CD4-positive, alpha-beta T cell (primary cell): ENCODE measurements around the gene CTCFL. TPM values are rescaled to one million over a fixed set of nuclear protein-coding genes. Genes with fewer than 3 reads are reported as not detected.

Experiments
- ATAC-seq: fragments of 200-7000 bp; cut with Tn5 transposase; one replicate; pipeline ENCODE4 v1.10.0; 2022; ENCODE audit warnings: mild to moderate bottlenecking; ENCODE audit not compliant: poor library complexity
- CTCF ChIA-PET: fragments of 350-600 bp; sonication (Branson Sonifier 250); formaldehyde crosslinking; loops from one replicate; lab custom pipeline; 2021; ENCODE audit warnings: antibody characterized with exemption, inconsistent platforms; lab: Charles Lee
- POLR2A ChIA-PET: fragments of 350-600 bp; sonication (Branson Sonifier 250); formaldehyde crosslinking; loops from one replicate; lab custom pipeline; 2021; ENCODE audit warnings: antibody characterized with exemption, inconsistent platforms; lab: Charles Lee
- DNase-seq, 14 experiments: peaks; one replicate each; pipeline ENCODE4 v3.0.0-alpha.2; 2013 to 2020; ENCODE audit warnings: mixed read lengths in 2 of 14
- H3K27ac ChIP-seq, 2 donors: one replicate each; pipeline versions ENCODE4 v1.5.1 to v1.7.0; 2013; ENCODE audit warnings: low read length in 2 of 2, low read depth in 1 of 2, mild to moderate bottlenecking in 1 of 2
- H3K27me3 ChIP-seq, 2 experiments: 1 replicate in 1 of 2; 2 replicates in 1 of 2; pipeline versions ENCODE4 v1.6.1 to v1.7.0; 2013; ENCODE audit warnings: low read length in 2 of 2, control low read depth in 1 of 2, mild to moderate bottlenecking in 1 of 2, moderate library complexity in 1 of 2; ENCODE audit not compliant: insufficient read depth in 2 of 2, control insufficient read depth in 1 of 2
- H3K36me3 ChIP-seq: one replicate; pipeline ENCODE4 v1.6.1; 2013; ENCODE audit warnings: low read length, control low read depth; ENCODE audit not compliant: insufficient read depth
- H3K4me1 ChIP-seq: one replicate; pipeline ENCODE4 v1.6.1; 2013; ENCODE audit warnings: low read length, control low read depth; ENCODE audit not compliant: insufficient read depth
- H3K4me3 ChIP-seq: one replicate; pipeline ENCODE4 v1.5.1; 2013; ENCODE audit warnings: mild to moderate bottlenecking, low read length, moderate library complexity
- H3K9me3 ChIP-seq, 2 experiments: 1 replicate in 1 of 2; 2 replicates in 1 of 2; pipeline versions ENCODE4 v1.6.1 to v1.7.0; 2013; ENCODE audit warnings: low read length in 2 of 2, mild to moderate bottlenecking in 2 of 2, control low read depth in 1 of 2, moderate library complexity in 1 of 2; ENCODE audit not compliant: control insufficient read depth in 1 of 2, insufficient read depth in 1 of 2
- H3K27ac Mint-ChIP-seq: one replicate; pipeline ENCODE4 v1.8.0; 2020; ENCODE audit warnings: mixed read lengths
- H3K27me3 Mint-ChIP-seq: one replicate; pipeline ENCODE4 v1.8.0; 2021; ENCODE audit warnings: mixed read lengths
- H3K36me3 Mint-ChIP-seq: one replicate; pipeline ENCODE4 v1.8.0; 2021; ENCODE audit warnings: low read depth, mixed read lengths
- H3K4me1 Mint-ChIP-seq: one replicate; pipeline ENCODE4 v1.8.0; 2021; ENCODE audit warnings: low read depth, mixed read lengths
- H3K4me3 Mint-ChIP-seq: one replicate; pipeline ENCODE4 v1.8.0; 2020; ENCODE audit warnings: mild to moderate bottlenecking, mixed read lengths
- H3K9me3 Mint-ChIP-seq: one replicate; pipeline ENCODE4 v1.8.0; 2020; ENCODE audit warnings: mixed read lengths
- CTCF ChIP-seq: fragments of 200-600 bp; IDR thresholded peaks from one replicate; pipeline ENCODE4 v1.8.0; 2022; ENCODE audit warnings: antibody characterized with exemption, mild to moderate bottlenecking
- intact Hi-C, 2 experiments: fragments of 100-400 bp; cut with DNase I in 1 of 2; cut with micrococcal nuclease in 1 of 2; formaldehyde crosslinking; loops; one replicate each; pipeline versions ENCODE4 v1.15.1 to v1.9.0; 2023 to 2025; cut with DNase I, micrococcal nuclease
- total RNA-seq, 174 experiments: library from RNA in 2 of 174; stranded (reverse) in 2 of 174; gene quantifications; one replicate each; pipeline ENCODE4 v1.2.3 and lab custom pipeline; 2021 to 2026

The CTCFL gene
- total RNA-seq, 2 experiments from 2014 or later = not detected

GRCh38 chr20:57566803-57567459 lies 42.0 kb upstream of the CTCFL start:
- H3K9me3 Mint-ChIP-seq = no peaks in the 10 kb centered on the region
- CTCF ChIA-PET = no interaction called here

GRCh38 chr20:57566399-57566798 lies 41.5 kb upstream of the CTCFL start:
- Histone ChIP-seq H3K4me3 (no peak overlapping the region), H3K4me1 (no peaks in the 10 kb centered on the region), H3K27ac (no peak overlapping the region), H3K27me3 (peaks cover 4 to 6% of the 10 kb centered on the region in 2 experiments), H3K36me3 (no peaks in the 10 kb centered on the region), H3K9me3 (no peaks in the 10 kb centered on the region)
- ChIA-PET POLR2A (no interaction called here), CTCF (no interaction called here)
- DNase-seq (no peak), ATAC-seq (no peak)
- no peak overlapping the region for H3K4me3 Mint-ChIP-seq
- peaks cover 53% of the 10 kb centered on the region for H3K27me3 Mint-ChIP-seq
- no peaks in the 10 kb centered on the region for H3K9me3 Mint-ChIP-seq
- no peak overlapping the region for H3K27ac Mint-ChIP-seq
- intact Hi-C loops = no loop called here
- H3K4me1 Mint-ChIP-seq = no peaks in the 10 kb centered on the region
- no peak for TF ChIP-seq CTCF
- no peaks in the 10 kb centered on the region for H3K36me3 Mint-ChIP-seq

More at GRCh38 chr20:57566803-57567459, 42.0 kb upstream of the CTCFL start:
- no peak for TF ChIP-seq CTCF
- peaks cover 4 to 7% of the 10 kb centered on the region in 2 experiments for H3K27me3 ChIP-seq
- Mint-ChIP-seq H3K36me3 (no peaks in the 10 kb centered on the region), H3K4me3 (no peak overlapping the region), H3K27me3 (peaks cover 56% of the 10 kb centered on the region), H3K4me1 (no peaks in the 10 kb centered on the region), H3K27ac (no peak overlapping the region)
- H3K36me3 ChIP-seq = no peaks in the 10 kb centered on the region
- no peak for DNase-seq
- no peaks in the 10 kb centered on the region for H3K9me3 ChIP-seq
- intact Hi-C loops = no loop called here
- H3K27ac ChIP-seq = no peak overlapping the region
- no peak overlapping the region for H3K4me3 ChIP-seq
- POLR2A ChIA-PET = no interaction called here
- no peak for ATAC-seq
- H3K4me1 ChIP-seq = no peaks in the 10 kb centered on the region

GRCh38 chr20:57564951-57565642 lies 40.2 kb upstream of the CTCFL start:
- Histone ChIP-seq H3K36me3 (no peaks in the 10 kb centered on the region), H3K9me3 (no peaks in the 10 kb centered on the region), H3K4me3 (no peak overlapping the region), H3K4me1 (no peaks in the 10 kb centered on the region), H3K27me3 (peaks cover 4 to 11% of the 10 kb centered on the region in 2 experiments), H3K27ac (no peak overlapping the region)
- ChIA-PET POLR2A (no interaction called here), CTCF (no interaction called here)
- H3K4me1 Mint-ChIP-seq = no peaks in the 10 kb centered on the region
- no peak overlapping the region for H3K4me3 Mint-ChIP-seq
- H3K9me3 Mint-ChIP-seq = no peaks in the 10 kb centered on the region
- TF ChIP-seq CTCF = no peak
- H3K27ac Mint-ChIP-seq = no peak overlapping the region
- H3K36me3 Mint-ChIP-seq = no peaks in the 10 kb centered on the region
- no peak for DNase-seq
- intact Hi-C loops = no loop called here
- H3K27me3 Mint-ChIP-seq = peaks cover 47% of the 10 kb centered on the region
- no peak for ATAC-seq
